NCI-H1048 (cell line): ENCODE measurements around the gene TGFBR2.

Source experiments
- DNase-seq: peaks from one replicate; lab custom pipeline; 2025; lab: John Stamatoyannopoulos, UW

TGFBR2 gene

GRCh38 chr3:30657914-30658313 lies 51.5 kb downstream of the TGFBR2 start:
- DNase-seq, result no peak

DNA sequence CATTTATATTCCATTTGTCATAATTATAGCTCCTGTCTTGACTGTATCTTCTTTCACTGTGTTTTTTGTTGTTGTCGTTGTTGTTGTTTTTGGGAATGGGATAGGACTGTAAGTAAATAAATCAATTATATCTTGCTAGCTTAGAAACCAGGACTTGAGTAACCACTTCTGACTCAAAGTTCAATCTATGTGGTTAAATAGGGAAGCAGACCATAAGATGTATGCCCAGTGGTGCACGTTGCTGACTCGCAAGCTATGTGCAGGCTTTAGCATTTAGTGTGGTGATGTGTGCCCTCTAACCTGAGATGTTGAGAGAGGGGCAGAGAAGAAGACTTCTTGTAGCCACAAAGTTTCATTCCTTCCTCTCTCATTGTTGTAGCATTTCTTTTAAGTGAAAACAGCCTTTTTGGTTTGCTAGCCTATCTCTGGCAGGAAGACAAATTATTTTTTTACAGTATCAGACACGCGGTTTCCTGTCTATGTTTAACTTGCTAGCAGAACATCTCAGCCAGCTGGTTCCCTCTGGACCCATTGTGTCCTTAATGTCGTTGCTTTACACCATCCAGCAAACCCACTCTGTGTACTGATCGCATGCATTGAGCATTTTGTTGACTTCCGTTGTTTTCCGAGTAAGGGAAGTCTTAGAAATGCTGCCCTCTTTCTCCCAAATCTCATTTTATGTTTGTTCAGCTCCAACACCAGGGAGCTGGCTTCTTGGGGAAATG lies 52.1 kb downstream of the TGFBR2 start:
- DNase-seq, result no peak

- DNase-seq, result no peak
Observed at GRCh38 chr3:30659270-30660130, 53.1 kb downstream of the TGFBR2 start.

DNA sequence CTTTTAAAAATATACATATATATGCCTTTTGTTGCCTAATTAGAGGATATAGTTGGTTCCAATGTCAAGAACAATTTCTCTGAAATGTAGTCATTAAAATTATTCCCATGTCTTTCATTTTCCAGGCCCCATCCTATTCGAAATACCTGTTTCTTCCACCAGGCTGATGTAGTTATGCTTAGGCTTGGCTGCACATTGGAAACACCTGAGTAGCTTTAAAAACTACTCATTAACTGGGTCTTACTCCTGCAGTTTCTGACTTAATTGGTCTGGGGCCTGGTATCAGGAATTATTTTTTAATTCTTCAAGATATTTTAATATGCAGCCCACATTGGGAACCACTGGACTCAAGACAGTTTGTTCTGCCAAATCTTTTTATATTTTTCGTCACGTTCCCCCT lies 53.7 kb downstream of the TGFBR2 start:
- DNase-seq, result no peak

GRCh38 chr3:30660656-30661055 lies 54.3 kb downstream of the TGFBR2 start:
- DNase-seq, result no peak

DNA sequence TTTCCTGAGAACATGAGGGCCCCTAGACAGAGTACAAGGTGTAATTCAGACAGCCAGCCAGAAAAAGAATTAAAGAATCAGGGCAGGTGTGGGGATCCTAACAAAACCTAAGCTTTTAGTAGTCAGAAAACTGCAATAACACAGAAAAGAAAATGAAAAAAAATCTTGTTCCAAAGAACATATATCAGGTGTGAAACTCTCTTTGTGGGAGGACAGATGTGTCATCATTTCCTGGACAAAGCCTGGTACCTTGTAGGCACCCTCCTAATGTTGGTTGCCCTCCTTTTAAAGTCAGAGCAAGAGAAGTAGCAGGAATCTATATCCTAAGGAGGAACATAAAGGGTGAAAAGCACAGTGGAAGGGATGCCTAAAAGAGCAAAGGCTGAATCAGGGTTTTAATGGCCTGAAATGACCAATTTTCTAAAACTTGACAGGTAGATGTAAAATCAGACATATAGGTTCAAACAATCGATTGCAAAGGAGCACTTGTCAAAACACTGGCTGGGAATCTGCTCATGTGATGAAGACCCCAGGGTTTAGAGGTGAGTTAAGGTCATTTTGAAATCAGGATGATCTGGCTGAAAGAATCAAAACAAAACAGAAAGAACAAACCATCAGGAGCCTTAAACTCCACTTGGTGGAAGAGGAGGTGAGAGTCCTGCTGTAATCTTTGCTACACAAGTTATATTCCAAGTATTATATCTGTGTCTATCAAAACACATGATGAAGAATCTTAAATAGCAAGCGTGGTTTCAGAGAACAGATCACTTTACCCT lies 54.9 kb downstream of the TGFBR2 start:
- no peak for DNase-seq

DNA sequence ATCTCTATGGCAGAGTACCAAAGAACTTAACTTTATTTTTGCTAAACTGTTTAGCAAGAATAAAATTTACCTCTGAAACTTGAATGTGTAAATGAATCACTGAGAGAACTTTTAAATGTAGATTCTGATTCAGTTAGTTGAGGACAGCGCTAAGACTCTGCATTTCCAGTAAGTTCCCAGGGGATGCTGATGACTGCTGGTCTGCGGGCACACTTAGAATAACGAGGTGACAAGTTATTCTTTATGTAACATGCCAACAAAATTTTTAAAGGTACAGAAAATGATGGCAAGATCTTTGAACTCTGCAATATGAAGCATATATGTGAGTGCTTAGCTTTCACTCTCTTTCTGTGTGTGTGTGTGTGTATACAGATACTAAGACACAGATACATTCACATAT lies 56.4 kb downstream of the TGFBR2 start:
- no peak for DNase-seq

GRCh38 chr3:30663533-30664241 lies 57.3 kb downstream of the TGFBR2 start:
- DNase-seq, result no peak

- no peak for DNase-seq
Observed at GRCh38 chr3:30664459-30664858, 58.1 kb downstream of the TGFBR2 start.

GRCh38 chr3:30664884-30665283 lies 58.5 kb downstream of the TGFBR2 start:
- DNase-seq, result no peak

- DNase-seq, result no peak
Observed at GRCh38 chr3:30665539-30665938, 59.1 kb downstream of the TGFBR2 start.

- no peak for DNase-seq
Observed at GRCh38 chr3:30666572-30667279, 60.3 kb downstream of the TGFBR2 start.

GRCh38 chr3:30667280-30667651 lies 60.9 kb downstream of the TGFBR2 start:
- DNase-seq, result no peak

DNA sequence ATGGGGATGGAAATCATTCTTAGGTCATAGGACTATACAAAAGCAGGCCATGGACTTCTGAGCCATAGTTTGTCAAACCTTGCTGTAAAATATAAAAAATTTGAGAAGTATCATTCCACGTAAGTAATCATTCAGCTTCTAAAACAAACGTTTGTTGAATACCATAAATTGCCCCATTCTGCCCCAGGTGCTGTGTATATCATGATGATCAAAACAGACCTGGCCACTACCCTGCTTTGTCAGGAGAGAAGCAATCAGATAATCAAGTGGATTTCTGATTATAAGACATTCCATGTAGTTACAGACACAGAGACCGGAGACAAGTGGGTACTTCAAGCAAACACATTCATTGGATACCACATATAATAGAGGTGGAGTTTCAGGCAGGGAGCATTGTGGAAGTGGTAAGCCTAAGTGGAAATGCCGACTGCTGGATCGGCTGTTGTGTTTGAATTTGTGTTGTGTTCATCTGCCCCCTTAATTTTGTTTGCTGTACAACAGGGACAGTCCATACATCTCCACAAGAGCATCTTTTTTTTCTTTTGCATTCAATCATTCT lies 61.7 kb downstream of the TGFBR2 start:
- no peak for DNase-seq

DNA sequence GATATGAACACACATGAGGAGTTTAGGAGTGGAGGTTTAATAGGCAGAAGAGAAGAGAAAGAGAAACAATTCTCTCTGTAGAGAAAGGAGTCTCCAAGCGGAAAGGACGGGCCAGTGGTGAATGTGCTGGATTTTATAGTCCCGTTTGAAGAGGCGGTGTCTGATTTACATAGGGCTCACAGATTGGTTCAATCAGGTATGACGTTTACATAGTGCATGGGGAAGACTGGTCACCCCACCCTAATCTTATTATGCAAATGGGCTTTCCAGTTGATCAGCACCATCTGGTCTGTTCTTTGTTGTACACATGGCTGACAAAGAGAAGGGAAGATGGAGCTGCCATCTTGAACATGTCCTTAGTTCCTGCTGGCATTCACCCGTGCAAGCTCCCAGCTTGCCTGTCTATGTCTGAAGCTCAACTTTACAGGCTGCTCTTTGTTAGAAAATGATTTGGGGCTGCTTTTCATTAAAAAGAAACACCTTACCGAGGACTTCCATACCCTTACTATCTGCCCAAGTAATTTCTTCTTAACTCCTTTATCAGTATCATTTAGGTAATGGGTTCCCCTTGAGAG lies 63.0 kb downstream of the TGFBR2 start:
- peak; percentile 29 for DNase-seq

- DNase-seq, result no peak
Observed at GRCh38 chr3:30670292-30670691, 63.9 kb downstream of the TGFBR2 start.

- DNase-seq, result no peak
Observed at GRCh38 chr3:30671527-30672286, 65.3 kb downstream of the TGFBR2 start.

GRCh38 chr3:30672287-30672735 lies 65.9 kb downstream of the TGFBR2 start:
- DNase-seq, result no peak

DNA sequence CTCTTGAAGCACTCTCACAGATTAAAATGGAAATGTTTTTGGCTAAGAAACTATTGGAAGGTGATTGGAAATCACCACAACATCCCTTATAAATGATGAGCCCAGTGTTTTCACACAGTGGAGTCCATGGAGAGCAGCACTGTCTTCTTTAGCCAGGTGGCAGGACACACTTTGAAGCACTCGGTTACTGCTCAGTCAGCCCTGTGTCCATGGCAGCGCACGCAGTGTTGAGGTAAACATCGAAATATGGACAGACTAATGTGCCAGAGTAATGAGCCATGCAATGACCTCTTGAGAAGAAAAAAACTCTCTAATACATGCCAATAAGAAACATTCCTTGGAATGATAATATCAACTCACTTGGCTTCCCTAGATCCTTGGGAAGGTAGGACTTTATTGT lies 66.6 kb downstream of the TGFBR2 start:
- no peak for DNase-seq
